ENCODE results near the gene BHMT2. TPM values are rescaled to one million over a fixed set of nuclear protein-coding genes. Genes with fewer than 3 reads are reported as not detected.

The BHMT2 gene, protein sequence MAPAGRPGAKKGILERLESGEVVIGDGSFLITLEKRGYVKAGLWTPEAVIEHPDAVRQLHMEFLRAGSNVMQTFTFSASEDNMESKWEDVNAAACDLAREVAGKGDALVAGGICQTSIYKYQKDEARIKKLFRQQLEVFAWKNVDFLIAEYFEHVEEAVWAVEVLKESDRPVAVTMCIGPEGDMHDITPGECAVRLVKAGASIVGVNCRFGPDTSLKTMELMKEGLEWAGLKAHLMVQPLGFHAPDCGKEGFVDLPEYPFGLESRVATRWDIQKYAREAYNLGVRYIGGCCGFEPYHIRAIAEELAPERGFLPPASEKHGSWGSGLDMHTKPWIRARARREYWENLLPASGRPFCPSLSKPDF
- total RNA-seq (2016; rRNA removed; fragmentation: Illumina TruSeq; extraction: Trizol) (18.8 and 24.1 TPM in 2 replicates), polyA plus RNA-seq (2011; rRNA removed) (11.4 and 13.8 TPM in 2 replicates), polyA minus RNA-seq (2011; rRNA and poly(A)+ RNA removed; ENCODE audit: low replicate concordance) (8.8 TPM in 1 of 2 replicates, not detected in the other), Bru-seq, nascent RNA (percentile 74 among the genes with signal in this experiment), BruChase-seq, experiment 1, labeled RNA remaining after a 6-hour chase (percentile 70 among the genes with signal in this experiment), BruChase-seq, experiment 2, labeled RNA remaining after a 2-hour chase (percentile 70 among the genes with signal in this experiment)
- 3.8 and 4.2 TPM in 2 replicates for total RNA-seq (2016; cell fraction: cytosol; rRNA removed; fragmentation: Illumina TruSeq; extraction: Trizol; ENCODE audit: low read depth)
- 20.1 and 22.9 TPM in 2 replicates for total RNA-seq (2016; cell fraction: insoluble cytoplasmic fraction; rRNA removed; fragmentation: Illumina TruSeq; extraction: Trizol)
- 9.9 and 10.6 TPM in 2 replicates for total RNA-seq (2016; cell fraction: membrane; rRNA removed; fragmentation: Illumina TruSeq; extraction: Trizol)
- total RNA-seq (2016; cell fraction: nucleus; rRNA removed; fragmentation: Illumina TruSeq; extraction: Trizol), result 12.4 and 16.0 TPM in 2 replicates
- polyA plus RNA-seq (2011; cell fraction: cytosol; rRNA removed), result 7.9 and 9.3 TPM in 2 replicates
- 9.9 and 17.2 TPM in 2 replicates for polyA plus RNA-seq (2011; cell fraction: nucleus; rRNA removed)
- 17.3 and 29.7 TPM in 2 replicates for polyA plus RNA-seq (2012)
- 4.8 and 5.9 TPM in 2 replicates for polyA plus RNA-seq (2016; cell fraction: cytosol; fragmentation: Illumina TruSeq; extraction: Trizol; ENCODE audit: low read depth)
- polyA plus RNA-seq (2016; cell fraction: insoluble cytoplasmic fraction; fragmentation: Illumina TruSeq; extraction: Trizol; ENCODE audit: low read depth), result 24.9 and 32.3 TPM in 2 replicates
- polyA plus RNA-seq (2016; cell fraction: membrane; fragmentation: Illumina TruSeq; extraction: Trizol; ENCODE audit: low read depth), result 7.8 and 10.1 TPM in 2 replicates
- 41.7 and 45.7 TPM in 2 replicates for polyA plus RNA-seq (2016; cell fraction: nucleus; fragmentation: Illumina TruSeq; extraction: Trizol; ENCODE audit: insufficient read depth, low read depth)
- polyA minus RNA-seq (2011; cell fraction: cytosol; rRNA and poly(A)+ RNA removed), result 3.7 and 5.3 TPM in 2 replicates
- 18.4 and 18.5 TPM in 2 replicates for polyA minus RNA-seq (2011; cell fraction: nucleus; rRNA and poly(A)+ RNA removed)
- long read RNA-seq, experiment 1, transcript BHMT2-201 (8 exons, 2,050 nt), result major isoform, 10 of 16 reads
- long read RNA-seq, experiment 1, partial matches to known transcripts, result 3 of 16 reads
- long read RNA-seq, experiment 1, other reads (novel, unspliced or antisense), result 2 of 16 reads
- long read RNA-seq, experiment 2, partial matches to known transcripts, result 12 of 17 reads
- long read RNA-seq, experiment 2, other reads (novel, unspliced or antisense), result 1 of 17 reads

- peak; percentile 99 for ATAC-seq
- H3K4me2 ChIP-seq (ENCODE audit: low read depth, low read length), result peak within 1 kb of the TSS; percentile 85
- in situ Hi-C loops (cut with HindIII; ENCODE audit: extremely low pct_ligation_motif_present, low pct_unique_long_range_greater_than_20kb) (no loop called here), intact Hi-C loops (cut with micrococcal nuclease; ENCODE audit: unreplicated experiment) (loop anchor here (2.0 kb wide), 1 partner anchor 39 kb away; no protein-coding TSS in a partner anchor)
- H4K20me1 ChIP-seq (ENCODE audit: insufficient read depth, low read length), result no peaks in the 10 kb centered on the region
- CTCF ChIA-PET (ENCODE audit: low intra/inter-chr PET ratio, low total read pairs), result no interaction called here
- peak within 1 kb of the TSS; percentile 81 for H3K9ac ChIP-seq (ENCODE audit: insufficient read depth, low read depth, low read length)
- POLR2A ChIA-PET, result interaction anchor here (0.6 to 1.5 kb wide), 5 partner anchors 42 to 377 kb away, joined by 3 to 9 read pairs (median 3); partner anchors contain the start of gene ARSB
- no peaks in the 10 kb centered on the region for H3K9me3 ChIP-seq (ENCODE audit: low read length)
- DNase-seq (ENCODE audit: low spot score), result peak; percentile 23
- WGBS (ENCODE audit: low lambda C conversion rate), result 18% methylated on average over 43 of the region's 79 CpGs
- peak within 1 kb of the TSS; percentile 52 to 76 (median 67) for H3K4me3 ChIP-seq (replicated peaks in 1 of 3; ENCODE audit: insufficient read depth in 1 of 3, low read depth in 2 of 3, low read length in 3 of 3)
- no peaks in the 10 kb centered on the region for H3K36me3 ChIP-seq (replicated peaks in 1 of 2; ENCODE audit: control insufficient read depth in 1 of 2, insufficient read depth in 2 of 2, low read length in 2 of 2)
- H2AFZ ChIP-seq (ENCODE audit: low read length), result peak within 1 kb of the TSS; percentile 94
- no peak for FAIRE-seq
- H3K4me1 ChIP-seq (ENCODE audit: insufficient read depth, low read length), result peaks cover 50% of the 10 kb centered on the region
- peaks cover 4% of the 10 kb centered on the region for H3K79me2 ChIP-seq (ENCODE audit: insufficient read depth, low read length)
- peak within 1 kb of the TSS; percentile 70 for H3K27ac ChIP-seq (ENCODE audit: extremely low read length, insufficient read depth, low read length)
- BruUV-seq (replicated peaks), result no TSS peak
- no peaks in the 10 kb centered on the region for H3K27me3 ChIP-seq (ENCODE audit: control insufficient read depth in 1 of 2, insufficient read depth in 2 of 2, low read length in 2 of 2)
- TF ChIP-seq GLI4 (CRISPR knock-in tag; IDR thresholded peaks at IDR 0.05; ENCODE audit: borderline replicate concordance), result no peak
- TF ChIP-seq, protein P1, sequence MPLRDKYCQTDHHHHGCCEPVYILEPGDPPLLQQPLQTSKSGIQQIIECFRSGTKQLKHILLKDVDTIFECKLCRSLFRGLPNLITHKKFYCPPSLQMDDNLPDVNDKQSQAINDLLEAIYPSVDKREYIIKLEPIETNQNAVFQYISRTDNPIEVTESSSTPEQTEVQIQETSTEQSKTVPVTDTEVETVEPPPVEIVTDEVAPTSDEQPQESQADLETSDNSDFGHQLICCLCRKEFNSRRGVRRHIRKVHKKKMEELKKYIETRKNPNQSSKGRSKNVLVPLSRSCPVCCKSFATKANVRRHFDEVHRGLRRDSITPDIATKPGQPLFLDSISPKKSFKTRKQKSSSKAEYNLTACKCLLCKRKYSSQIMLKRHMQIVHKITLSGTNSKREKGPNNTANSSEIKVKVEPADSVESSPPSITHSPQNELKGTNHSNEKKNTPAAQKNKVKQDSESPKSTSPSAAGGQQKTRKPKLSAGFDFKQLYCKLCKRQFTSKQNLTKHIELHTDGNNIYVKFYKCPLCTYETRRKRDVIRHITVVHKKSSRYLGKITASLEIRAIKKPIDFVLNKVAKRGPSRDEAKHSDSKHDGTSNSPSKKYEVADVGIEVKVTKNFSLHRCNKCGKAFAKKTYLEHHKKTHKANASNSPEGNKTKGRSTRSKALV (CRISPR knock-in tag; IDR thresholded peaks at IDR 0.05), result 0 out of 2 replicates have a peak, but pooled peaks have one; percentile 22
- peak; percentile 86; the same call in 1 of the 2 replicates for TF ChIP-seq ADNP (CRISPR knock-in tag; IDR thresholded peaks at IDR 0.05)
- TF ChIP-seq TAF1 (CRISPR knock-in tag; IDR thresholded peaks at IDR 0.05), result peak; percentile 49
- no peak for TF ChIP-seq BCL3 (CRISPR knock-in tag; IDR thresholded peaks at IDR 0.05)
- TF ChIP-seq KDM2A (CRISPR knock-in tag; IDR thresholded peaks at IDR 0.05; ENCODE audit: borderline replicate concordance, low read depth), result peak; percentile 43
- TF ChIP-seq KAT7 (CRISPR knock-in tag; IDR thresholded peaks at IDR 0.05; ENCODE audit: borderline replicate concordance), result peak; percentile 35; the same call in 1 of the 2 replicates
- TF ChIP-seq CEBPB (IDR thresholded peaks at IDR 0.05; ENCODE audit: borderline replicate concordance, low read depth, low read length), result no peak
- TF ChIP-seq SOX5 (CRISPR knock-in tag; IDR thresholded peaks at IDR 0.05; ENCODE audit: borderline replicate concordance), result no peak
- no peak for TF ChIP-seq SIN3A (IDR thresholded peaks at IDR 0.05; ENCODE audit: borderline replicate concordance, low read depth, low read length)
- TF ChIP-seq SALL1 (CRISPR knock-in tag; IDR thresholded peaks at IDR 0.05), result peak; percentile 55
- TF ChIP-seq ZNF768 (CRISPR knock-in tag; IDR thresholded peaks at IDR 0.05), result peak; percentile 67
- peak; percentile 81 for TF ChIP-seq DNMT1 (CRISPR knock-in tag; IDR thresholded peaks at IDR 0.05)
Observed at GRCh38 chr5:79069488-79070349, at the start of gene BHMT2, which contains the start of gene DMGDH. Gene BHMT2, plus strand, starts transcription at chr5:79069767. Its CDS starts 16 bp downstream, at chr5:79069783. Gene DMGDH, minus strand, starts transcription at chr5:79069674. Its CDS starts 54 bp downstream, at chr5:79069620.
